Activated T-helper 1 cell treated with anti-CD3 and anti-CD28 coated beads, Interleukin-12 subunit alpha, Interleukin-12 subunit beta, Interleukin-2, Interleukin-4 antibody, amounts not matched to agents 30 ng/mL and 10 ng/mL and 1 ng/mL, durations not matched to agents 14 hours and 24 hours and 36 hours (primary cell): ENCODE data around the gene P2RX1. TPM values are rescaled to one million over a fixed set of nuclear protein-coding genes. Genes with fewer than 3 reads are reported as not detected.
"Not testable (repeated sequence)": the region's sequence is repeated elsewhere in the genome, so short reads cannot be mapped to it uniquely, and the experiment has no call there.

Experiments used
- DNase-seq: peaks from one replicate; pipeline ENCODE4 v3.0.0; 2021; ENCODE audit warnings: low spot score
- H3K27ac Mint-ChIP-seq: one replicate; pipeline ENCODE4 v1.8.0; 2021; ENCODE audit warnings: mild to moderate bottlenecking, mixed read lengths
- H3K27me3 Mint-ChIP-seq: one replicate; pipeline ENCODE4 v1.8.0; 2022; ENCODE audit warnings: mild to moderate bottlenecking, moderate library complexity, mixed read lengths; ENCODE audit not compliant: insufficient read depth
- H3K36me3 Mint-ChIP-seq: one replicate; pipeline ENCODE4 v1.8.0; 2021; ENCODE audit warnings: low read depth, mixed read lengths
- H3K4me1 Mint-ChIP-seq: one replicate; pipeline ENCODE4 v1.8.0; 2021; ENCODE audit warnings: low read depth, mixed read lengths
- H3K4me3 Mint-ChIP-seq: one replicate; pipeline ENCODE4 v1.8.0; 2021; ENCODE audit warnings: mild to moderate bottlenecking, moderate library complexity, mixed read lengths
- H3K9me3 Mint-ChIP-seq: one replicate; pipeline ENCODE4 v1.8.0; 2021; ENCODE audit warnings: mixed read lengths
- intact Hi-C: fragments of 100-400 bp; cut with micrococcal nuclease; formaldehyde crosslinking; loops from one replicate; pipeline ENCODE4 v1.15.1; 2024
- total RNA-seq: library from RNA; stranded (reverse); gene quantifications from 2 replicates; pipeline ENCODE4 v1.2.3, GENCODE V29; 2022

Gene P2RX1
- total RNA-seq, 1 donor from 2014 or later: 0.13 TPM

- no peaks in the 10 kb centered on the region for H3K9me3 Mint-ChIP-seq
- no peak for DNase-seq
- H3K4me1 Mint-ChIP-seq: no peaks in the 10 kb centered on the region
- H3K4me3 Mint-ChIP-seq: no peak overlapping the region
- H3K27me3 Mint-ChIP-seq: no peaks in the 10 kb centered on the region
- H3K36me3 Mint-ChIP-seq: no peaks in the 10 kb centered on the region
- intact Hi-C loops: no loop called here
- H3K27ac Mint-ChIP-seq: no peak overlapping the region
Observed at GRCh38 chr17:3860939-3861700, 55.1 kb downstream of the P2RX1 start.

DNA sequence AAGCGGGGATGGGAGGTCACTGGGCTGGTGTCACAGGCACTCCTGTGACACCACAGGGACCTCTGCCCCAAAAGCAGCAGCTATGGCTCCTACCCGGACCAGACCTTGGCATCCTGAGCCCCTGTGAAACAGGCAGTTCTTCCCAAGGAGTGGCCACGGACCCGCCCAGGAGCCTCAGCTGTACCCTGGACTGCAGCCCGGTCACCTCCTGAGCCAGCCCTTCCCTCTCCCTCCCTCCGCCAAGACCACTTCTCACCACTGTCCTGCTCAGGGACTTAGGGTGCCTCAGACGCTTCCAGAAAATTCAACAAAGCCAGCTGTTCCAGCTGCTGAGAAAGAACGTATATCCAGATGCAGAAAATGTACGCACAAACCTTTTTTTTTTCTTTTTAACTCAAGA lies 56.3 kb downstream of the P2RX1 start:
- intact Hi-C loops: no loop called here
- Mint-ChIP-seq H3K4me3 (no peak overlapping the region), H3K27me3 (no peaks in the 10 kb centered on the region), H3K9me3 (no peaks in the 10 kb centered on the region), H3K27ac (no peak overlapping the region), H3K4me1 (no peaks in the 10 kb centered on the region), H3K36me3 (no peaks in the 10 kb centered on the region)
- DNase-seq: no peak

DNA sequence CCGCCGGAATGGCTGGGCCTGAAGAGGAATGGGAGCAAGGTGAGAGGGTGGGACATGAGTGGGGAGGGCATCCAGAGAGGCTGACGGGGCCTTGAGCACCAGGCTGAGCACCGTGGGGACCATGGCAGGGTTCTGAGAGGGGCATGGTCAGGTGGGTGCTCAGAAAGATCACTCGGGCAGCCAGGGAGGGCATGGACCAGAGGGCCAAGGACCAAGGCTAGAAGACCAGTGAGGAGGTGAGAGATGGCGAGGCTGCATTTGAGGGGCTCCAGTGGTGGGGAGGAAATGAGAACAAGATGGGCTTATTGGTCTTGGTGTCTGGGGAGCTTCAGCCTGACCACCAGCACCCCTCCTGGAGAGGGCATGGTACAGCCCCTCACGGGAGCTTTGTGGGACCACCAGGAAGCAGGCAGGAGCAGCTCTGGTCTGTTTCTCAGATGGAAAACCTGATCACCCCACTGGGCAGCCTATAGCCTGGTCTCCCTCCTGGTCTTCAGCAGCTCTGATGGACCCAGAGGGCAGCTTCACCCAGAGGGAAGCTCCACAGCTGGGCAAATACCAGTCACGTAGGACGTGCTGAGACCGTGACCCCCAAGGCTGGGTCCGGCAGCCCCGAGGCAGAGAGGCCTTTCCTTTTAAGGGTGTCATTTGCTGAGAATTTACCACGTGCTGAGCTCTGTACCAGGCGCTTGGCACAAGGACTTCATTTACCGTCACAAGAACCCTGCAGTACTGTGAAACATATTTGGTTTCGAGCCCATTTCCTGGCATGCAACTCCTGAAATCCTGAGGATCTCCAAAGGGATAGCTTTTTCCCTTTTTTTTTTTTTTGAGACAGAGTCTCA lies 58.8 kb downstream of the P2RX1 start:
- intact Hi-C loops: no loop called here
- Mint-ChIP-seq H3K36me3 (no peaks in the 10 kb centered on the region), H3K4me3 (no peak overlapping the region), H3K27me3 (no peaks in the 10 kb centered on the region), H3K9me3 (no peaks in the 10 kb centered on the region), H3K27ac (no peak overlapping the region), H3K4me1 (no peaks in the 10 kb centered on the region)
- DNase-seq: no peak

DNA sequence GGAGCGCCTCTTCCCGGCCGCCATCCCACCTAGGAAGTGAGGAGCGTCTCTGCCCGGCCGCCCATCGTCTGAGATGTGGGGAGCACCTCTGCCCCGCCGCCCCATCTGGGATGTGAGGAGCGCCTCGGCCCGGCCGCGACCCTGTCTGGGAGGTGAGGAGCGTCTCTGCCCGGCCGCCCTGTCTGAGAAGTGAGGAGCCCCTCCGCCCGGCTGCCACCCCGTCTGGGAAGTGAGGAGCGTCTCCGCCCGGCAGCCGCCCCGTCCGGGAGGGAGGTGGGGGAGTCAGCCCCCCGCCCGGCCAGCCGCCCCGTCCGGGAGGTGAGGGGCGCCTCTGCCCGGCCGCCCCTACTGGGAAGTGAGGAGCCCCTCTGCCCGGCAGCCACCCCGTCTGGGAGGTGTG lies 62.1 kb downstream of the P2RX1 start:
- H3K27me3 Mint-ChIP-seq, H3K4me3 Mint-ChIP-seq, DNase-seq, H3K9me3 Mint-ChIP-seq, H3K4me1 Mint-ChIP-seq, H3K27ac Mint-ChIP-seq, intact Hi-C loops, H3K36me3 Mint-ChIP-seq: not testable (repeated sequence)

DNA sequence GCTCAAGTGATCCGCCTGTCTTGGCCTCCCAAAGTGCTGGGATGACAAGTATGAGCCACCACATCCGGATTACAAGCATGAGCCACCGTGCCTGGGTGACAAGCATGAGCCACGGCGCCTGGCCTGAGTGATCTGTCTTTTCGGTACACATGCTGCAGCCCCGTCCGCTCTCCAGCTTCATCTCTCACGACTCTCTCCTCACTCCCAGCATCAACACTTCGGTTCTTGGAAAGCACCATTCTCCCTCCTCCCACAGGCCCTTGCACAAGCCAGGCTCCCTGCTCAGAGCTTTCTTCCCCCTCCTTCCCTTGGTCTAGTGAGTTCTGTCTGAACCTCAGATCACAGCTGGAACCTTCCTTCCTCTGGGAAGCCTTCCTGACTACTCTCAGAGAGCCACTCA lies 63.7 kb downstream of the P2RX1 start:
- Mint-ChIP-seq H3K4me3 (no peak overlapping the region), H3K9me3 (no peaks in the 10 kb centered on the region), H3K27ac (no peak overlapping the region), H3K27me3 (peaks cover 12% of the 10 kb centered on the region), H3K36me3 (no peaks in the 10 kb centered on the region), H3K4me1 (no peaks in the 10 kb centered on the region)
- no peak for DNase-seq
- intact Hi-C loops: no loop called here

DNA sequence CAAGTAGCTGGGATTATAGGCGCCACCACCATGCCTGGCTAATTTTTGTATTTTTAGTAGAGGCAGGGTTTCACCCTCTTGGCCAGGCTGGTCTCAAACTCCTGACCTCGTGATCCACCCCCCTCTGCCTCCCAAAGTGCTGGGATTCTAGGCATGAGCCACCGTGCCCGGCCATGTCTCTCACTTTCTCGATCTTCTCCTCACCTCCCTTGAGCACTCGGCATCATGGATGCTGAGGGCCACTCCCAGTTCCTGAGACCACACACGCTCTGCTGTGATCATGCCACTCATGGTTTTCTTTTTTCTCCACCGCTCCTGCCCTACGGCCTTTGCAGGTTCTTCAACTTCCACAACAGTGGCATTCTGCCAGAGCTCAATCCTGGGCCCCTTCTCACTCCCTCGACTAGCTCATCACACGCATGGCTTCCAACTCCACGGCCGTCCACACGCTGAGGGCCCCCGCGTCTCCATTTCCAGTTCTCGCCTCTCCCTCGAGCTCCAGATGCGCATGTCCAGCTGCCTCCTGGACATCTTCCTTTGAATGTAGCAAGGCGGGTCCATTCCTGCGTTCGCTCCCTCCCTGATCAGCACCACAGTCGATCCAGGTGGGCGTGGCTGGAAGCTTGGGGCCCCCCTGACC lies 64.7 kb downstream of the P2RX1 start:
- Mint-ChIP-seq H3K27ac (no peak overlapping the region), H3K36me3 (no peaks in the 10 kb centered on the region), H3K4me1 (no peaks in the 10 kb centered on the region), H3K9me3 (no peaks in the 10 kb centered on the region), H3K27me3 (peaks cover 12% of the 10 kb centered on the region), H3K4me3 (no peak overlapping the region)
- intact Hi-C loops: no loop called here
- no peak for DNase-seq

DNA sequence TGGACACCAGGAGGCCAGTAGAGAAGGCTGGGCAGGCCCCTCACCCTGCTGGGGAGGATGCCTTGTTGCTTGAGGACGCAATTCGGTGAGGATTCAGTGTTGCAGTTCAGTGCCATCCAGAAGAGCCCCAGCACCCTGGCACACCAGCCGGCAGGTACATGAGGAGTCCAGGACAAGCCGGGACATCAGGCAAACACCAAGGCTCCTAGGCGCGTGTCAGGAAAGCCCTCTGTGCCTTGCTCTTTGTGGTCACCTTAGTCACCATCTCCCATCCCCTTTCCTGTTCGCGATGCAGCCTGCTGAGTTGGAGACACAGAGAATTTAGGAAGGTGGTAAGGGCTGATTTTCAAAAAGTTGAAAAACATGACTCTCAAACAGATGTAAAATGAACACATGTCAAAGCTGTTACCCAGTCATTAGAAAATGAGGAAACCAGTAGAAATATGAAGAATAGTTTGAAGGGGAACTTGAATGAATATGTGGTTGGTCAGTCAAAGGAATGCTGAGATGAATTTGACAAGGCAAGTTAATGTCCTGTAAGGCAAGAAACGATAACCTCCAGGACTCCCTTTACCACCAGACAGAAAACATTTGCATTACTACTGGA lies 67.9 kb downstream of the P2RX1 start:
- H3K36me3 Mint-ChIP-seq: peaks cover 7% of the 10 kb centered on the region
- H3K27ac Mint-ChIP-seq: no peak overlapping the region
- H3K9me3 Mint-ChIP-seq: no peaks in the 10 kb centered on the region
- DNase-seq: no peak
- peaks cover 12% of the 10 kb centered on the region for H3K27me3 Mint-ChIP-seq
- no peak overlapping the region for H3K4me3 Mint-ChIP-seq
- peaks cover 16% of the 10 kb centered on the region for H3K4me1 Mint-ChIP-seq
- intact Hi-C loops: loop anchor here (5.0 kb wide), 2 partner anchors 126 to 224 kb away; partner anchors contain the start of gene HASPIN

DNA sequence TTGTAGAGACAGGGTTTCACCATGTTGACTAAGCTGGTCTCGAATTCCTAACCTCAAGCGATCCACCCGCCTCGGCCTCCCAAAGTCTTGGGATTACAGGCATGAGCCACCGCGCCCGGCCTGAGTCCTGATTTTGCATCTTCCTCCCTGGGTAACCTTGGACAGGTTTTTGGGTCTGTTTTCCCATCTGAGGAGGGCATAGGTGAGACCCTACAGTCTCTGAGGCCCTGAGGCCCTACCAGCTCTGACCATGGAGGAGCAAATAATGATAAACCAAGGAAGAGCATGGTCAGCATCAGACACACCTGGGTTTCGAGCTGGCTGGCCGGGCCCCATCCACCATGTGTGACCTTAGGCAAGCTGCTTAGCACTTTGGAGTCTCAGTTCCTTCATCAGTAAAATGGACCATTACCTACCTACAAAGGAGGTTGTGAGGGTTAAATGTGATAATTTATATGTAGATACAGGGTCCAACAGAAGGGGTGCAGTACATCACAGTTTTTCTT lies 69.0 kb downstream of the P2RX1 start:
- Mint-ChIP-seq H3K27ac (peak overlapping the region; percentile 2), H3K4me1 (peaks cover 16% of the 10 kb centered on the region), H3K27me3 (peaks cover 12% of the 10 kb centered on the region), H3K4me3 (no peak overlapping the region), H3K36me3 (peaks cover 7% of the 10 kb centered on the region), H3K9me3 (no peaks in the 10 kb centered on the region)
- no peak for DNase-seq
- intact Hi-C loops: loop anchor here (2.0 to 5.0 kb wide), 3 partner anchors 125 to 520 kb away; partner anchors contain the start of genes HASPIN and UBE2G1

Other genes with a start within 250 kb of the P2RX1 start
- gene TAX1BP3, start 247.9 kb downstream of the P2RX1 start, total RNA-seq: 29.3 and 30.1 TPM in 2 replicates
- gene EMC6, start 247.7 kb downstream of the P2RX1 start, total RNA-seq: 63.6 and 73.3 TPM in 2 replicates
- gene P2RX5, start 220.3 kb downstream of the P2RX1 start, total RNA-seq: 133 and 143 TPM in 2 replicates
- 25.7 and 26.1 TPM in 2 replicates for gene HASPIN, start 192.6 kb downstream of the P2RX1 start, total RNA-seq
- gene ITGAE, start 115.3 kb downstream of the P2RX1 start, total RNA-seq: 31.8 and 35.0 TPM in 2 replicates
- gene NCBP3, start 70.2 kb downstream of the P2RX1 start, total RNA-seq: 54.2 and 56.0 TPM in 2 replicates
- 6.1 and 7.8 TPM in 2 replicates for gene CAMKK1, start 23.4 kb downstream of the P2RX1 start, total RNA-seq
- gene ATP2A3, start 48.0 kb upstream of the P2RX1 start, total RNA-seq: 107 and 111 TPM in 2 replicates
- 43.8 and 45.2 TPM in 2 replicates for gene ZZEF1, start 226.6 kb upstream of the P2RX1 start, total RNA-seq
- 6.9 and 9.4 TPM in 2 replicates for gene CYB5D2, start 226.7 kb upstream of the P2RX1 start, total RNA-seq